HG02623 (cell line): ENCODE measurements around the gene ZNF76.

ENCODE experiments used
- ATAC-seq: cut with Tn5 transposase; IDR thresholded peaks from one replicate; pipeline ENCODE4 v1.9.1; 2021; ENCODE audit warnings: moderate library complexity; ENCODE audit not compliant: unreplicated experiment

Gene ZNF76

GRCh38 chr6:35259194-35259947, at the start of gene ZNF76:
Gene ZNF76 (plus strand): TSS chr6:35259735. CDS start chr6:35281152, 21,417 bp downstream.
- peak; percentile 78 for ATAC-seq

- ATAC-seq: no peak
Measured at GRCh38 chr6:35213298-35213791, 46.2 kb upstream of the ZNF76 start.

- ATAC-seq: no peak
Measured at GRCh38 chr6:35213824-35214756, 45.4 kb upstream of the ZNF76 start, which contains the start of gene SCUBE3. Gene SCUBE3 (plus strand): TSS chr6:35213956. CDS start chr6:35214419, 463 bp downstream.

GRCh38 chr6:35214869-35215664, 44.5 kb upstream of the ZNF76 start:
- ATAC-seq: no peak

GRCh38 chr6:35215665-35216411, 43.7 kb upstream of the ZNF76 start:
- ATAC-seq: no peak

GRCh38 chr6:35216412-35216732, 43.2 kb upstream of the ZNF76 start:
- ATAC-seq: no peak

- no peak for ATAC-seq
Measured at GRCh38 chr6:35216851-35217811, 42.4 kb upstream of the ZNF76 start.

- no peak for ATAC-seq
Measured at GRCh38 chr6:35218021-35218420, 41.5 kb upstream of the ZNF76 start.

- ATAC-seq: no peak
Measured at GRCh38 chr6:35218456-35218855, 41.1 kb upstream of the ZNF76 start.

- no peak for ATAC-seq
Measured at GRCh38 chr6:35219683-35220326, 39.7 kb upstream of the ZNF76 start.

GRCh38 chr6:35220711-35221110, 38.8 kb upstream of the ZNF76 start:
- no peak for ATAC-seq

- no peak for ATAC-seq
Measured at GRCh38 chr6:35223396-35223795, 36.1 kb upstream of the ZNF76 start.

GRCh38 chr6:35224720-35225119, 34.8 kb upstream of the ZNF76 start:
- ATAC-seq: no peak

- no peak for ATAC-seq
Measured at GRCh38 chr6:35228481-35228880, 31.1 kb upstream of the ZNF76 start.

- ATAC-seq: no peak
Measured at GRCh38 chr6:35229304-35229703, 30.2 kb upstream of the ZNF76 start.

GRCh38 chr6:35230498-35230897, 29.0 kb upstream of the ZNF76 start:
- no peak for ATAC-seq

- ATAC-seq: no peak
Measured at GRCh38 chr6:35230950-35231349, 28.6 kb upstream of the ZNF76 start.

GRCh38 chr6:35231563-35231962, 28.0 kb upstream of the ZNF76 start:
- ATAC-seq: no peak

GRCh38 chr6:35234901-35235300, 24.6 kb upstream of the ZNF76 start:
- ATAC-seq: no peak
